Measurements from ENCODE around the gene NAALADL1.

Gene NAALADL1

GRCh38 chr11:65043881-65044501, 14.4 kb downstream of the NAALADL1 start:
- DNase-seq (ENCODE audit: low read depth in 2 of 2), result peak; percentile 46 to 51
- no peak overlapping the region for H3K4me3 ChIP-seq (replicated peaks in 1 of 2; ENCODE audit: low read depth in 2 of 2, low read length in 2 of 2)
- TF ChIP-seq CTCF (IDR thresholded peaks at IDR 0.05; ENCODE audit: low read depth, low read length), result no peak

- H3K4me3 ChIP-seq (replicated peaks in 1 of 2; ENCODE audit: low read depth in 2 of 2, low read length in 2 of 2), result no peak overlapping the region
- no peak for TF ChIP-seq CTCF (IDR thresholded peaks at IDR 0.05; ENCODE audit: low read depth, low read length)
- no peak for DNase-seq (ENCODE audit: low read depth in 2 of 2)
These were observed 15.5 kb downstream of the NAALADL1 start for GRCh38 chr11:65042891-65043290.

- DNase-seq (ENCODE audit: low read depth in 2 of 2), result peak; percentile 92 to 95
- TF ChIP-seq CTCF (IDR thresholded peaks at IDR 0.05; ENCODE audit: low read depth, low read length), result no peak
- H3K4me3 ChIP-seq (replicated peaks in 1 of 2; ENCODE audit: low read depth in 2 of 2, low read length in 2 of 2), result peak within 1 kb of the TSS; percentile 63 to 70
These were observed 17.3 kb downstream of the NAALADL1 start, which contains the start of gene SAC3D1 for GRCh38 chr11:65040847-65041622. TSS of gene SAC3D1 (plus strand) at chr11:65041210. CDS start at chr11:65041293, 83 bp downstream.

- TF ChIP-seq CTCF (IDR thresholded peaks at IDR 0.05; ENCODE audit: low read depth, low read length), result no peak
- peak overlapping the region; percentile 63 to 70 for H3K4me3 ChIP-seq (replicated peaks in 1 of 2; ENCODE audit: low read depth in 2 of 2, low read length in 2 of 2)
- DNase-seq (ENCODE audit: low read depth in 2 of 2), result no peak
These were observed 17.9 kb downstream of the NAALADL1 start for GRCh38 chr11:65040520-65040846.

GRCh38 chr11:65036931-65037330, 21.4 kb downstream of the NAALADL1 start:
- DNase-seq (ENCODE audit: low read depth in 2 of 2), result peak in 1 of 2 donors; percentile 16
- H3K4me3 ChIP-seq (replicated peaks in 1 of 2; ENCODE audit: low read depth in 2 of 2, low read length in 2 of 2), result no peak overlapping the region
- no peak for TF ChIP-seq CTCF (IDR thresholded peaks at IDR 0.05; ENCODE audit: low read depth, low read length)

GRCh38 chr11:65035579-65035978, 22.8 kb downstream of the NAALADL1 start:
- no peak for TF ChIP-seq CTCF (IDR thresholded peaks at IDR 0.05; ENCODE audit: low read depth, low read length)
- no peak overlapping the region for H3K4me3 ChIP-seq (replicated peaks in 1 of 2; ENCODE audit: low read depth in 2 of 2, low read length in 2 of 2)
- DNase-seq (ENCODE audit: low read depth in 2 of 2), result no peak

Measured in cardiac fibroblast (primary cell).